ENCODE data around the gene NEU2.

The NEU2 gene

DNA sequence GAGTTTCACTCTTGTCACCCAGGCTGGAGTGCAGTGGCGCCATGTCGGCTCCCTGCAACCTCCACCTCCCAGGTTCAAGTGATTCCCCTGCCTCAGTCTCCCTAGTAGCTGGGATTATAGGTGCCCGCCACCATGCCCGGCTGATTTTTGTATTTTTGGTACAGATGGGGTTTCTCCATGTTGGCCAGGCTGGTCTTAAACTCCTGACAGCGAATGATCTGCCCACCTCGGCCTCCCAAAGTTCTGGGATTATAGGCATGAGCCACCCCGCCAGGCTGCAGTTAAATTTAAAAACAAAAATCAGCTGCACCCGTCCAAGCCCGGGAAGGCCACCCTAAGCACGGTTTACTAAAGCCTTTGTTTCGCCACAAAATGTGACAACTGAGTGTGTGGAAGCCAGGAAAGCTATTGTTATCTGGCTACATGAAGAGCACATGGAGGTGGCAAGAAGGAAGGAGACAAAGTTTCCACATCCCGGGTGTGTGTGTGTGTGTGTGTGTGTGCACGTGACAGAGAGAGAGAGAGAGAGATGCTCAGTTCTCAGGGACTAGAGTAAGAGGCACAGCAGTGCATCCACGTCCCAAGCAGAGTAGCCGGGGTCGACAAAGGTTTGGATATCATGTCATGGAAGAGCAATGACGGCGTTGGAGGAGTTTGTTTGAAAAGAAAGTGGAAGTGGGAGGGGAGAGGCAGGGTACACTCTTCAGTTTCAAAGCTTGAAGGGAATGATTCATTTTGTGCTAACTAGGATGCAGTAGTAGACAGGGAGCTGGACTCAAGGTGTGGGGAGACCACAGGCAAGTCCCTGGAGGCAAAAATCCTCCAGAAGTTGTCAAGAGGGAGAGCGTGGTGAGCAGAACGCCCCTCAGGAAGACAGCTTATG lies 47.7 kb downstream of the NEU2 start:
- DNase-seq: no peak

GRCh38 chr2:233080836-233081229 lies 48.4 kb downstream of the NEU2 start:
- DNase-seq: no peak

GRCh38 chr2:233081232-233081730 lies 48.8 kb downstream of the NEU2 start:
- no peak for DNase-seq

DNA sequence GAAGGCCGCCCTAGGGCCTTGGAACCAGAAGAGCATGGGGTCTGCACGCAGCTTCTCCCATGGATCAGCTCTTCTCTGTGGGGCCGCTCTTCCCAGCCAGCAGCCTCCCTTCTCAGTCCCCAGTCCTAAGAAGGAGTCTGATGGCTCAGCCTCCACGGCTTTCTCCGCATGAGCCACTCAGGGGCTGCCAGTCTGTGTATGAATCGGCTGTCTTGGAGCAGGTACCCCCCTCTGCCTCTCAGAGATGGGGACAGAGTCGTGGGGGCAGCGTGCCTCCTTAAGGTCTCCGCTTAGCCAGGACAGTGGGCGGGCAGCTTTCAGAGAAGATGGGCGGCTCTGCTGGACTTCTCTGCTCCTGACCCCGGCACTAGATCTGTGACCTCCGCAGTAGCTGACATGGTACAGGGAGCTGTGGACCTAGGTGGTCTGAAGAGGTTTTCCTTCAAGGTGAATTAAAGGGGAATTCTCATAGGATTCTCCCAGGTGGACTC lies 49.3 kb downstream of the NEU2 start:
- no peak for DNase-seq

GRCh38 chr2:233082222-233082930 lies 49.9 kb downstream of the NEU2 start:
- DNase-seq: no peak

DNA sequence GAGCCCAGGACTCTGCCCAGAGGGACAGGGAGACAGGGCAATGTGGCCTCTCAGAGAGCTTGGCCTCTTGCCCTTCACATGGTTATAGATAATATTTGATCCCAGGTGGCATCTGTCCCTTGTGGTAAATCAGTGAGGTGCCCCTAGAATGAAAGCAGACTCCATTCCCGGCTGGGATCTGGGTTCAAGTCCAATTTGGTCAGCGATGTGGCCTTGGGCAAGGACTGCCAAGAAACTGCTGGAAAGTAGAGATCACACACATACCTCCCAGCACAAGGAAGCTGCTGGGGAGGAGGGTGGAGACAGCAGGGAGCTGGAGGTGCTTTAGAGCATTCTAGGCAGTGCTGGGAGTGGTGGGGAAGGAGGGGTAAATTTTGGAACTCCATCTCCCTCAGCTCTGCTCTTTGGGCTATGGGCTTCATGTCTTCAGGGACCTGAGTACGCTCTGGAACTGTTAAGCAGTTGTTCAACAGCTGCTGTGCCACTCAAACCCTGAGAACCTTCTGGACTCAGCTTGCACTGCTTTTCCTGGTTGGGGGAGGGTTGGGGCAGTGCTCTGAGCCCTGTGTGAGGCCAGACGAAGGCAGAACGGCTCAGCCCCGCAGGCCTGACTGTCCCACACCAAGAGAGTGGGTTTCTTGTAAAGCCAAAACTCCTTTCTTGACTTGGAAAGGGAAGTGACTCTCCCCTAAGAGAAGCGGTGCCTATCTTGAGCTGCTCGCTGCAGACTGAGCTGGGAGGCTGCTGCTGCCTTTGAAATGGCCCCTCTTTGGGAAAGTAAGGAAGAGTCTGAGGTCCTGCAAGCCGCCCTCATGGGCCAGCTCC lies 50.7 kb downstream of the NEU2 start:
- DNase-seq: no peak

- no peak for DNase-seq
These were observed 51.3 kb downstream of the NEU2 start for GRCh38 chr2:233083782-233084181.

GRCh38 chr2:233084488-233084887 lies 52.0 kb downstream of the NEU2 start:
- no peak for DNase-seq
